GM19099 (cell line): ENCODE measurements around the gene CACNA1C.

Experiments
- POLR2A ChIP-seq: IDR thresholded peaks from 3 replicates; pipeline ENCODE4 v1.6.1; 2011; ENCODE audit warnings: low read depth; ENCODE audit not compliant: insufficient read length; ENCODE audit errors: extremely low read depth

The CACNA1C gene

GRCh38 chr12:2198005-2198501 lies 145.3 kb downstream of the CACNA1C start:
- no peak for TF ChIP-seq POLR2A

GRCh38 chr12:2198542-2198941 lies 145.8 kb downstream of the CACNA1C start:
- TF ChIP-seq POLR2A = no peak

GRCh38 chr12:2205996-2206395 lies 153.2 kb downstream of the CACNA1C start:
- no peak for TF ChIP-seq POLR2A

DNA sequence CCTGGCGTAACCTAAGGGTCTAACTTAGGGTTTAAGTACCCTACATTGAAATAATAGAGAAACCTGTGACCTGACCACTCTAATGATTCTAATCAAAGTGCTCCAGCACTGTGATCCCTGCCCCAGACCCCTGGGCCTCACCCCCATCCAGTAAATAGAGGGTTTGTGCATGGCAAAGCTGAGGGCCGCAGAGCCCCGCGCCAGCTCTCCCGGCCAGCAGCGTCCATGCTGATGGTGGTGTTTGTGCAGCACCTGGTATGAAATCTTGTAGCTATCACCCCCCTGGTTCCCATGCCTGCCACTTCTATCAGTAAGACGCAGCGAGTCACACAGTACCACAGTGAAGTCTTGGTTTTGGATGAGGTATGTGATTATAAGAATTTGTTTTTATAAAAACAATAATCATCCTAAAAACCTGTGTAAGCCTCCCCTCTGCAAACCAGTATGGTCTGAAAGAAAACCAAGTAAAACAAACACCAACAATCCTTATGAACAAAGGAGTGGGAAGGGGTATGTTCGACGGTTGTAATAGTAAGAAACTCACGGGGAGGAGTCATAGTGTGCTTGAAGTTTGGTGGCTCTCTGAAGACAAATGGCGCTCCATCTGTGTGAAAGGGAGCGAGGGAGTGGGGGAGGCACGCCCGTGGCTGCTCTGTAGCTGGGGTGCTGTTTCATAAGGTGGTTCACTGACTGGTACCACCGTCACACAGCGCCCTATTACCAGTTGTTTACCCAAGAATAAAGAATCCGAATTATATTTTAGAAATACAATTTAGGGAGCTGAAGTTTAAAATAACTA lies 156.2 kb downstream of the CACNA1C start:
- no peak for TF ChIP-seq POLR2A

DNA sequence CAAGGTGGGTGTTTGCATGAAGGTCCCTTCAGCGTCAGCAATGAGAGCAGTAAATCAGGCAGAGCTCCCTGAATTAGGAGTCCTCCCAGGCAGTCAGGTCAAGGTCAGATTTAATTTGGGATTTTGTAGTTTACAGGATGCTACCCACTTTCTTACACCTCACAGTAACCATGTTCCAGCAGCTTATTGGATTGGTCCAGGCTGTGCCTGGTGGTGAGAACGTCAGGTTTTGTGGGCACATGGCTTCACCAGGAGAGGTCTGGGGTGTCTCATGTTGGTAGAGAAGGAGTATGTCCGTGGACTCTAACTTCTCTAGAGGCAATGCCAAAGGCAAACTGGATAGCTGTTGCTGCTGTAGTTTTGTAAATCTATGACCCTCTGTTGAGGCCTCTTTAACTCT lies 158.3 kb downstream of the CACNA1C start:
- no peak for TF ChIP-seq POLR2A

- no peak for TF ChIP-seq POLR2A
Measured at GRCh38 chr12:2212537-2212936, 159.8 kb downstream of the CACNA1C start.

GRCh38 chr12:2212971-2213869 lies 160.4 kb downstream of the CACNA1C start:
- TF ChIP-seq POLR2A = no peak

DNA sequence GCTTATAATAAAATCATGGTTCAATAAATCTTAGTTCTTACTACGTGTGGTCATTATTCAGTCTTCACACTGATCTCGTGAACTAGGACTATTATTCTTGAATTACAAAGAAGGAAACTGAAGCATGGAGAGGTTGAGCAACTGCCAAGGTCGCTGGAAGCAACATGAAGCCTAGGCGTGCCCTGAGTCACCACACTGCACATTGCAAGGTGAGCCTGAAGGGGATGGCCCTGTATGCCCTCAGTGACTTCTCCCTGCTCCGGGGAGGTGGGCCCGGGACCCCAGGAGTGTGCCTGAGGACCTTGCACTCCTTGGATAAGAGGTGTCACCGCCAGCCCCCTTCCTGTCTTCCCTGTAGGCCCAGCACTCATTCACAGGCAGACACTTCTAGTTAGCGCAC lies 161.6 kb downstream of the CACNA1C start:
- TF ChIP-seq POLR2A = no peak

GRCh38 chr12:2215709-2216560 lies 163.1 kb downstream of the CACNA1C start:
- TF ChIP-seq POLR2A = no peak

DNA sequence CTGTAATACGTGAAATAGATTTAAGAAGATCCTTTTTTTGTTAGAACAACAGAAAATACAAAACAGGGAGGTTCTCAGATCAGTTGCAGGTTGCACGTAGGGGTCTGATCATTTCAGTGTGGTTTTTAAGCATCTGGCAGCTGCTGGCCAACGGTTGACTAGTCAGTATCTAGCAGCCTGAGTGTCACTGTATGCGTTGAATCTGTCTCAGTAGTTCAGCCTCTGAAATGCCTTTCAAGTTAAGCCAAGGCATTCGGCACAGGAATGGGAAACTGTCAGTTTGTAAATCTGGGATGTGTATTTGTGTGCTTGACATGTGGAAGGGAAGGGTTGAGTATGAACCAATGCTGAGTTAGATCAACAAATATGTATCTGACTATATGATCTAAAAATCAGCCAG lies 165.9 kb downstream of the CACNA1C start:
- no peak for TF ChIP-seq POLR2A

DNA sequence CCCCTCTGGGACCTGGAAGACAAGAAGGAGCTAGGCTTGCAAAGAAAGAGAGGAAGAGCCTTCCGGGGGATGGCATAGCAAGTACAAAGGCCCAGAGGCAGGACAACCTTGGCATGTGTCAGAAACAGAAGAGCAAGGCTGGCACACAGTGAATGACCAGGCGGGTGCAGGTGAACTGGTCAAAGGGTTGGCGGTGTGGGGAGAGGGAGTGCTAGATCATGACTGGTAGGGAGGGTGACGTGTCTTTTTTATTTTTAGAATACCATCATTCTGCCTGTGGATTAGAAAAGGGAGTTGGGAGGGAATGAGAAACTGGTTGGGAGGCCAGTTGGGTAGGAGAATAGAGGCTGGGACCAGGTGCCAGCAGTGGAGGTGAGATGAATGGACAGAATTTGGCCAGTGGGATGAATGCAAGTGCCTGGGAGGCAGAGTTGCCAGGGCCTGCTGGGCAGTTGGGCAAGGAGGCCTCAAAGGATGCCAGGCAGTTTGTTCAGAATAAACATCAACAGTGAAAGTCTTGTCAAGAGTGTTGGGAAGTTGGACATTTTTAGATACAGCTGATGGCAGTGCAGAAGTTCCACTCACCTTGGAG lies 168.3 kb downstream of the CACNA1C start:
- TF ChIP-seq POLR2A = no peak

DNA sequence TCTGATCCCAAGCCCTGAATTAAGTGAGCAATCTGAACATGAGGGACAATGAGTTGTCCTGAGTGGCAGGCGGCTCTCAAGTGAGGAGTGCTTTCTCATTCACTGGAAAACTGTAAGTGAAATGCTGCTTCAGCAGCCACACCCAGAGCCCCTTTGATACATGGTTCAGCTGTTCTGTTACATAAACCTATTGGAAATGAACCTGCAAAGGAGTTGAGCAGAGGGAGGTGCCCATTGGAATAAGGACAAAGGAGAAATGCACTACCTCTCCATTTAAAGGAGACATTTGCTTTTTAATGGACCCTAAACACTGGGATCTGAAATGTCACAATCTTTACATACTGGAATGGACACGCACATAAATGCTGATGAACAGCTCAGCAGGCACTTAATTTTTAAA lies 169.9 kb downstream of the CACNA1C start:
- TF ChIP-seq POLR2A = no peak

DNA sequence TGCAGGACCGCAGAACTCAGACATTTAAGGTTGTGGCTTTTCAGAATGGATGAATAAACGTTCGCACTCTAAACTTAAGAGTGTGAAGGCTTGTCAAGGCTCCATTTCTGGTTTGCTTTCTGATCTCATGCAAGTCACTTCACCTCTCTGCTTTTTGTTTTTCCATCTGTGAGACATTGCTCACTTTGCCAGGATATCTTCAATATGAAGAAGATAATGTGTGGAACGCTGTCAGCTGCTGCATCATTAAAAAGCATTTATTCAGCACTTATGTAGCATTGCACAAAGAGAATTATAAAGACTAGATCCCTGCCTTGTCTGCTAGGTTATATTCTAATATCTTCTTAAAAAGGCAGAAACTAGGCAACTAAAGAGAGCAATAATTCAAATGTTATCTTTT lies 172.2 kb downstream of the CACNA1C start:
- TF ChIP-seq POLR2A = no peak

GRCh38 chr12:2225696-2226095 lies 172.9 kb downstream of the CACNA1C start:
- no peak for TF ChIP-seq POLR2A
